ENCODE results near the gene AAK1. TPM values are rescaled to one million over a fixed set of nuclear protein-coding genes. Genes with fewer than 3 reads are reported as not detected.
A peak's percentile ranks its signal among the peaks of the same experiment; 100 is the strongest.

AAK1 gene
- polyA plus RNA-seq, 3 donors = 9.8 to 18.9 (median 10.8) TPM

- DNase-seq = no peak
- Histone ChIP-seq H3K9ac (ENCODE audit: insufficient read depth, low read length, poor library complexity, severe bottlenecking) (no peak overlapping the region), H3K4me2 (replicated peaks; ENCODE audit: extremely low read depth, low read length, poor library complexity, severe bottlenecking) (no peak overlapping the region), H3K79me2 (ENCODE audit: insufficient read depth, low read length) (peaks cover 95% of the 10 kb centered on the region), H3K27ac (ENCODE audit: low read depth in 1 of 2, low read length in 2 of 2) (no peak overlapping the region), H3K36me3 (replicated peaks in 1 of 2; ENCODE audit: control insufficient read depth in 1 of 2, insufficient read depth in 2 of 2, low read length in 2 of 2) (peaks cover 0 to 10% of the 10 kb centered on the region in 2 donors), H3K4me1 (ENCODE audit: control insufficient read depth in 1 of 2, insufficient read depth in 2 of 2, low read length in 2 of 2) (no peaks in the 10 kb centered on the region), H2AFZ (ENCODE audit: insufficient read depth, low read depth, low read length, poor library complexity, severe bottlenecking) (no peak overlapping the region), H4K20me1 (ENCODE audit: insufficient read depth, low read length) (peaks cover 62% of the 10 kb centered on the region), H3K4me3 (replicated peaks in 1 of 3; ENCODE audit: low read depth in 2 of 3, low read length in 3 of 3) (no peak overlapping the region), H3K27me3 (ENCODE audit: control insufficient read depth in 2 of 2, insufficient read depth in 2 of 2, low read length in 2 of 2) (no peaks in the 10 kb centered on the region), H3K9me3 (replicated peaks in 1 of 2; ENCODE audit: control insufficient read depth in 1 of 2, insufficient read depth in 1 of 2, low read length in 2 of 2) (no peaks in the 10 kb centered on the region)
- no peak for TF ChIP-seq CTCF (IDR thresholded peaks at IDR 0.05)
- no CpG with 5 or more reads among the region's 2 CpGs for WGBS (ENCODE audit: insufficient coverage)
- Mint-ChIP-seq H3K4me1 (peaks cover 27% of the 10 kb centered on the region), H3K27me3 (ENCODE audit: low read depth in 3 of 3) (no peaks in the 10 kb centered on the region), H3K27ac (peak overlapping the region in 1 of 7 donors; percentile 70), H3K36me3 (peaks cover 2 to 14% of the 10 kb centered on the region in 2 donors), H3K9me3 (no peaks in the 10 kb centered on the region), H3K4me3 (no peak overlapping the region)
- intact Hi-C loops (cut with micrococcal nuclease) = loop anchor here in 1 of 2 donors (5.0 kb wide), 1 partner anchor 79 kb away; the partner anchor contains the start of gene AAK1
These were observed 80.5 kb downstream of the AAK1 start for GRCh38 chr2:69563021-69563420.

- intact Hi-C loops (cut with micrococcal nuclease) = loop anchor here in 1 of 2 donors (5.0 kb wide), 1 partner anchor 81 kb away; the partner anchor contains the start of gene AAK1
- TF ChIP-seq CTCF (IDR thresholded peaks at IDR 0.05) = no peak
- H3K4me3 Mint-ChIP-seq = no peak overlapping the region
These were observed 82.4 kb downstream of the AAK1 start for GRCh38 chr2:69561101-69561500.

More at GRCh38 chr2:69561101-69561500, 82.4 kb downstream of the AAK1 start:
- H3K79me2 ChIP-seq (ENCODE audit: insufficient read depth, low read length) = peaks cover 96% of the 10 kb centered on the region
- peaks cover under 1 to 2% of the 10 kb centered on the region in 2 donors for H3K4me1 ChIP-seq (ENCODE audit: control insufficient read depth in 1 of 2, insufficient read depth in 2 of 2, low read length in 2 of 2)
- peaks cover 0 to 12% of the 10 kb centered on the region in 2 donors for H3K36me3 ChIP-seq (replicated peaks in 1 of 2; ENCODE audit: control insufficient read depth in 1 of 2, insufficient read depth in 2 of 2, low read length in 2 of 2)
- peaks cover 55% of the 10 kb centered on the region for H4K20me1 ChIP-seq (ENCODE audit: insufficient read depth, low read length)
- Mint-ChIP-seq H3K4me1 (peaks cover 34% of the 10 kb centered on the region), H3K9me3 (no peaks in the 10 kb centered on the region), H3K27ac (no peak overlapping the region), H3K27me3 (ENCODE audit: low read depth in 3 of 3) (no peaks in the 10 kb centered on the region), H3K36me3 (peaks cover 7 to 16% of the 10 kb centered on the region in 2 donors)
- H2AFZ ChIP-seq (ENCODE audit: insufficient read depth, low read depth, low read length, poor library complexity, severe bottlenecking) = no peak overlapping the region
- H3K4me3 ChIP-seq (replicated peaks in 1 of 3; ENCODE audit: low read depth in 2 of 3, low read length in 3 of 3) = no peak overlapping the region
- no peak for DNase-seq
- H3K27me3 ChIP-seq (ENCODE audit: control insufficient read depth in 2 of 2, insufficient read depth in 2 of 2, low read length in 2 of 2) = no peaks in the 10 kb centered on the region
- no peak overlapping the region for H3K4me2 ChIP-seq (replicated peaks; ENCODE audit: extremely low read depth, low read length, poor library complexity, severe bottlenecking)
- no CpG with 5 or more reads among the region's 3 CpGs for WGBS (ENCODE audit: insufficient coverage)
- no peak overlapping the region for H3K27ac ChIP-seq (ENCODE audit: low read depth in 1 of 2, low read length in 2 of 2)
- H3K9ac ChIP-seq (ENCODE audit: insufficient read depth, low read length, poor library complexity, severe bottlenecking) = no peak overlapping the region
- no peaks in the 10 kb centered on the region for H3K9me3 ChIP-seq (replicated peaks in 1 of 2; ENCODE audit: control insufficient read depth in 1 of 2, insufficient read depth in 1 of 2, low read length in 2 of 2)

Data from CD14-positive monocyte (primary cell).